ENCODE results near the gene RUNX2. TPM values are rescaled to one million over a fixed set of nuclear protein-coding genes. Genes with fewer than 3 reads are reported as not detected.
"Not testable (repeated sequence)": the region's sequence is repeated elsewhere in the genome, so short reads cannot be mapped to it uniquely, and the experiment has no call there.

RUNX2 gene
- total RNA-seq, 6 experiments from 2014 or later = 7.4 to 12.7 (median 10.8) TPM

- no peak for TF ChIP-seq CTCF (IDR thresholded peaks at IDR 0.05)
- peaks cover 2% of the 10 kb centered on the region; the same call in 1 of the 2 replicates for H3K27me3 Mint-ChIP-seq (ENCODE audit: insufficient read depth)
- peaks cover 26% of the 10 kb centered on the region for H3K36me3 Mint-ChIP-seq (ENCODE audit: low read depth)
- H3K4me3 Mint-ChIP-seq = no peak overlapping the region
- H3K4me1 Mint-ChIP-seq (ENCODE audit: low read depth) = peaks cover 9% of the 10 kb centered on the region; the same call in 1 of the 2 replicates
- no peaks in the 10 kb centered on the region for H3K9me3 Mint-ChIP-seq
- no peak overlapping the region for H3K27ac Mint-ChIP-seq
- no peak for DNase-seq
Measured at GRCh38 chr6:45466686-45467085, 138.6 kb downstream of the RUNX2 start.

DNA sequence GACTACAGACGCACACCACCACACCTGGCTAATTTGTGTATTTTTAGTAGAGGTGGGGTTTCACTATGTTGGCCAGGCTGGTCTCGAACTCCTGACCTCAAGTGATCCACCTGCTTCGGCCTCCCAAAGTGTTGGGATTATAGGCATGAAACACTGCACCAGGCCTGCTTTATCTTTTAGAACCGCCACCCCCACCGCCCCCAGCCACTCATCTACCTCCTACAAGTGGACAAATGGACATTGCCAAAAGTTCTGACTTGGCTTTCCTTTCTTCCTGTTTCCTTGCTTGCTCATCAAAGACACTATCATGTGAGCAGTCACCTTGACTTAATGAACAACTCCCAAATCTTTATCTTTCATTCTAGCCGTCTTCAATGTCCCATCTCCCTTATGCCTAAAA is 139.3 kb downstream of the RUNX2 start:
- not testable (repeated sequence) for DNase-seq, H3K9me3 Mint-ChIP-seq

GRCh38 chr6:45467853-45468252 is 139.7 kb downstream of the RUNX2 start:
- peaks cover 34% of the 10 kb centered on the region for H3K36me3 Mint-ChIP-seq (ENCODE audit: low read depth)
- no peak for TF ChIP-seq CTCF (IDR thresholded peaks at IDR 0.05)
- no peak overlapping the region for H3K4me3 Mint-ChIP-seq
- no peak overlapping the region for H3K27ac Mint-ChIP-seq
- peaks cover 9% of the 10 kb centered on the region for H3K4me1 Mint-ChIP-seq (ENCODE audit: low read depth)
- no peak for DNase-seq
- peaks cover 2% of the 10 kb centered on the region; the same call in 1 of the 2 replicates for H3K27me3 Mint-ChIP-seq (ENCODE audit: insufficient read depth)
- no peaks in the 10 kb centered on the region for H3K9me3 Mint-ChIP-seq

More for the DNA sequence above, 139.3 kb downstream of the RUNX2 start:
- H3K27me3 Mint-ChIP-seq (ENCODE audit: insufficient read depth); H3K4me3 Mint-ChIP-seq; H3K27ac Mint-ChIP-seq: not testable (repeated sequence)
- Mint-ChIP-seq H3K4me1 (ENCODE audit: low read depth) (peaks cover 12% of the 10 kb centered on the region), H3K36me3 (ENCODE audit: low read depth) (peaks cover 32% of the 10 kb centered on the region)

- Mint-ChIP-seq H3K9me3 (no peaks in the 10 kb centered on the region), H3K36me3 (ENCODE audit: low read depth) (peaks cover 40% of the 10 kb centered on the region), H3K4me3 (no peak overlapping the region), H3K4me1 (ENCODE audit: low read depth) (peaks cover 16% of the 10 kb centered on the region), H3K27me3 (ENCODE audit: insufficient read depth) (peaks cover 2% of the 10 kb centered on the region; the same call in 1 of the 2 replicates), H3K27ac (no peak overlapping the region)
- TF ChIP-seq CTCF (IDR thresholded peaks at IDR 0.05) = no peak
- DNase-seq = no peak
Measured at GRCh38 chr6:45469663-45470062, 141.5 kb downstream of the RUNX2 start.

- Mint-ChIP-seq H3K36me3 (ENCODE audit: low read depth) (peaks cover 40% of the 10 kb centered on the region), H3K27me3 (ENCODE audit: insufficient read depth) (peaks cover 2% of the 10 kb centered on the region; the same call in 1 of the 2 replicates), H3K4me3 (no peak overlapping the region), H3K9me3 (no peaks in the 10 kb centered on the region), H3K27ac (no peak overlapping the region), H3K4me1 (ENCODE audit: low read depth) (peaks cover 22% of the 10 kb centered on the region)
- no peak for TF ChIP-seq CTCF (IDR thresholded peaks at IDR 0.05)
- no peak for DNase-seq
Measured at GRCh38 chr6:45470131-45470738, 142.1 kb downstream of the RUNX2 start.

GRCh38 chr6:45472382-45472781 is 144.3 kb downstream of the RUNX2 start:
- no peak overlapping the region for H3K4me3 Mint-ChIP-seq
- H3K27ac Mint-ChIP-seq = no peak overlapping the region
- peaks cover 31% of the 10 kb centered on the region for H3K36me3 Mint-ChIP-seq (ENCODE audit: low read depth)
- DNase-seq = no peak
- H3K9me3 Mint-ChIP-seq = no peaks in the 10 kb centered on the region
- no peak for TF ChIP-seq CTCF (IDR thresholded peaks at IDR 0.05)
- peaks cover 28% of the 10 kb centered on the region for H3K4me1 Mint-ChIP-seq (ENCODE audit: low read depth)
- no peaks in the 10 kb centered on the region for H3K27me3 Mint-ChIP-seq (ENCODE audit: insufficient read depth)

Measured in HFFc6 (cell line).